GM23338 (cell line): Measurements from ENCODE around the gene IGFBPL1. TPM values are rescaled to one million over a fixed set of nuclear protein-coding genes. Genes with fewer than 3 reads are reported as not detected.

ENCODE experiments used
- ATAC-seq: fragments of 200-7000 bp; cut with Tn5 transposase; 3 replicates; pipeline ENCODE4 v1.9.1; 2020
- DNase-seq: peaks from one replicate; pipeline ENCODE4 v3.0.0-alpha.2; 2015; ENCODE audit warnings: low spot score
- H2AFZ ChIP-seq: fragments of 200-600 bp; sonication (generic); 2 replicates; pipeline ENCODE4 v1.8.0; 2016; ENCODE audit warnings: antibody characterized with exemption, mild to moderate bottlenecking, moderate library complexity
- H3F3A ChIP-seq: fragments of 200-600 bp; sonication (generic); replicated peaks from 2 replicates; pipeline ENCODE4 v1.8.0; 2017; ENCODE audit warnings: antibody characterized with exemption, mixed run types, low read depth
- H3K27ac ChIP-seq: fragments of 200-600 bp; sonication (generic); 2 replicates; pipeline ENCODE4 v1.6.1; 2016; ENCODE audit warnings: low read depth
- H3K27me3 ChIP-seq: fragments of 200-600 bp; sonication (generic); 2 replicates; pipeline ENCODE4 v1.8.0; 2016; ENCODE audit warnings: mild to moderate bottlenecking, mixed run types, moderate library complexity; ENCODE audit not compliant: insufficient read depth
- H3K36me3 ChIP-seq: fragments of 200-600 bp; sonication (generic); 2 replicates; pipeline ENCODE4 v1.8.0; 2016; ENCODE audit warnings: mild to moderate bottlenecking; ENCODE audit not compliant: insufficient read depth
- H3K4me1 ChIP-seq: fragments of 200-600 bp; sonication (generic); 2 replicates; pipeline ENCODE4 v1.8.0; 2016; ENCODE audit warnings: mild to moderate bottlenecking, moderate library complexity; ENCODE audit not compliant: insufficient read depth
- H3K4me2 ChIP-seq: fragments of 200-600 bp; sonication (generic); 2 replicates; pipeline ENCODE4 v1.7.1; 2017; ENCODE audit warnings: mixed run types
- H3K4me3 ChIP-seq: fragments of 200-600 bp; sonication (generic); 2 replicates; pipeline ENCODE4 v1.6.1; 2016; ENCODE audit warnings: mixed run types
- H3K79me2 ChIP-seq: fragments of 200-600 bp; sonication (generic); replicated peaks from 2 replicates; pipeline ENCODE4 v1.8.0; 2017; ENCODE audit warnings: mild to moderate bottlenecking; ENCODE audit not compliant: insufficient read depth
- H3K9me2 ChIP-seq: fragments of 200-600 bp; sonication (generic); 2 replicates; pipeline ENCODE4 v1.8.0; 2017; ENCODE audit not compliant: insufficient read depth
- H4K20me1 ChIP-seq: fragments of 200-600 bp; sonication (generic); replicated peaks from 2 replicates; pipeline ENCODE4 v1.8.0; 2017; ENCODE audit warnings: mild to moderate bottlenecking; ENCODE audit not compliant: insufficient read depth
- H3K27ac Mint-ChIP-seq: 2 replicates; pipeline ENCODE4 v1.8.0; 2020; ENCODE audit warnings: inconsistent platforms, mild to moderate bottlenecking, moderate library complexity, mixed read lengths
- H3K27me3 Mint-ChIP-seq: 3 replicates; pipeline ENCODE4 v1.8.0; 2022; ENCODE audit warnings: low read depth, mild to moderate bottlenecking, moderate library complexity, mixed read lengths, inconsistent platforms; ENCODE audit not compliant: insufficient read depth, poor library complexity
- H3K36me3 Mint-ChIP-seq: 3 replicates; pipeline ENCODE4 v1.8.0; 2021; ENCODE audit warnings: low read depth, mild to moderate bottlenecking, inconsistent platforms, moderate library complexity, mixed read lengths
- H3K4me1 Mint-ChIP-seq: 3 replicates; pipeline ENCODE4 v1.8.0; 2020; ENCODE audit warnings: mild to moderate bottlenecking, inconsistent platforms, mixed read lengths
- H3K4me3 Mint-ChIP-seq: 3 replicates; pipeline ENCODE4 v1.8.0; 2021; ENCODE audit warnings: moderate library complexity, mild to moderate bottlenecking, inconsistent platforms, mixed read lengths
- H3K9me3 Mint-ChIP-seq: 3 replicates; pipeline ENCODE4 v1.8.0; 2020; ENCODE audit warnings: moderate library complexity, mild to moderate bottlenecking, inconsistent platforms, mixed read lengths
- EZH2 ChIP-seq: fragments of 200-600 bp; sonication (generic); IDR thresholded peaks from one replicate; pipeline ENCODE4 v1.8.0; 2017; ENCODE audit warnings: antibody characterized with exemption, mild to moderate bottlenecking, low read depth; ENCODE audit not compliant: unreplicated experiment
- EZH2phosphoT487 ChIP-seq: fragments of 200-600 bp; sonication (generic); IDR thresholded peaks from one replicate; pipeline ENCODE4 v1.8.1; 2018; ENCODE audit warnings: antibody characterized with exemption; ENCODE audit not compliant: unreplicated experiment
- JUNB ChIP-seq: IDR thresholded peaks from one replicate; pipeline ENCODE4 v1.6.1; 2016; ENCODE audit warnings: antibody characterized with exemption; ENCODE audit not compliant: unreplicated experiment
- NANOG ChIP-seq: IDR thresholded peaks from 2 replicates; pipeline ENCODE4 v1.6.1; 2016; ENCODE audit warnings: antibody characterized with exemption, borderline replicate concordance
- STAT1 ChIP-seq: IDR thresholded peaks from one replicate; pipeline ENCODE4 v1.6.1; 2016; ENCODE audit warnings: antibody characterized with exemption; ENCODE audit not compliant: unreplicated experiment
- ZNF114 ChIP-seq: fragments of 250-450 bp; sonication (Bioruptor Pico); IDR thresholded peaks from 2 replicates; pipeline ENCODE4 v1.5.0; 2020; ENCODE audit warnings: mild to moderate bottlenecking, moderate library complexity
- ZNF331 ChIP-seq: fragments of 250-450 bp; sonication (Bioruptor Pico); IDR thresholded peaks from 2 replicates; pipeline ENCODE4 v1.5.0; 2020; ENCODE audit warnings: low read depth, mild to moderate bottlenecking, moderate library complexity
- polyA plus RNA-seq: library from polyadenylated mRNA; unstranded; fragments of >200 nt; fragmentation: Nextera tagmentation; extraction: Ambion mirVana; gene quantifications from 2 replicates; pipeline ENCODE4 v1.2.1, GENCODE V29; 2016
- total RNA-seq: library from RNA; depleted of rRNA; stranded (reverse); fragments of >200 nt; shearing (Covaris generic); gene quantifications from 2 replicates; pipeline ENCODE4 v1.2.3, GENCODE V29; 2014
- TF ChIP-seq, protein P1 (sequence below): fragments of 250-450 bp; sonication (Bioruptor Pico); IDR thresholded peaks from 2 replicates; pipeline ENCODE4 v1.5.0; 2020; ENCODE audit warnings: mild to moderate bottlenecking, moderate library complexity
- TF ChIP-seq, protein P2 (sequence below): IDR thresholded peaks from one replicate; pipeline ENCODE4 v1.6.1; 2018; ENCODE audit warnings: antibody characterized with exemption; ENCODE audit not compliant: unreplicated experiment
- TF ChIP-seq, protein P3 (sequence below), 2 experiments: fragments of 200-600 bp in 1 of 2; sonication (generic) in 1 of 2; conservative IDR thresholded peaks; 2 replicates each; pipeline versions ENCODE4 v1.5.1 to v1.6.1; 2016 to 2017; ENCODE audit warnings: antibody characterized with exemption in 2 of 2, low read depth in 2 of 2, mild to moderate bottlenecking in 2 of 2, moderate library complexity in 1 of 2

The IGFBPL1 gene
- total and polyA plus RNA-seq, 2 experiments from 2014 or later, result 9.4 to 75.6 TPM

DNA sequence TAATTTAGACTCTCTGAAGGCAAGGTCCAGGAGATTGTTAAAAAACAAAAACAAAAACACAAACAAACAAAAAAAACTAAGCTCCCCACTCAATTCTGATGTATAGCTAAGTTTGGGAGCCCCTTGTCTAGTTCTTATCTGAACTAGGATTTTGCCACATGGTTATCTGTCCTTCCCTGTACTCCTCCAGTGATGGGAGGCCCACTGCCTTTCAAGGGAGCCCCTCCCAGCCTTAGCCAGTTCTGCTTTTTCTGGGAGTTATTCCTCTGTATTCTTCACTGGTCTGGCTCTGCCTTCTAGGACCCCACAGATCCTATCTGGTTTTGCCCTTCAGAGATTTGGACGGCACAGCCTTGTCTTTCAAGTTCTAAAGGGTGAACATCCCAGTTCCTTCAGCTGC lies 33.8 kb downstream of the IGFBPL1 start:
- no peak overlapping the region for H3K4me3 Mint-ChIP-seq
- H3K4me1 ChIP-seq, result peaks cover 19% of the 10 kb centered on the region
- H3K4me2 ChIP-seq, result no peak overlapping the region
- no peak overlapping the region for H3K27ac ChIP-seq
- H3K9me2 ChIP-seq, result no peaks in the 10 kb centered on the region
- H3K36me3 Mint-ChIP-seq, result peaks cover 15% of the 10 kb centered on the region
- TF ChIP-seq EZH2, result no peak
- peaks cover 28% of the 10 kb centered on the region for H3K79me2 ChIP-seq
- H2AFZ ChIP-seq, result peak overlapping the region; percentile 32; the same call in 1 of the 2 replicates
- DNase-seq, result no peak
- peaks cover 19% of the 10 kb centered on the region for H3K4me1 Mint-ChIP-seq
- no peaks in the 10 kb centered on the region for H3F3A ChIP-seq
- peaks cover 5% of the 10 kb centered on the region for H3K9me3 Mint-ChIP-seq
- H3K27me3 ChIP-seq, result no peaks in the 10 kb centered on the region
- no peaks in the 10 kb centered on the region; the same call in 1 of the 2 replicates for H3K36me3 ChIP-seq
- H3K27me3 Mint-ChIP-seq, result peaks cover 17% of the 10 kb centered on the region
- peaks cover 12% of the 10 kb centered on the region for H4K20me1 ChIP-seq
- no peak overlapping the region for H3K27ac Mint-ChIP-seq
- ATAC-seq, result no peak
- H3K4me3 ChIP-seq, result no peak overlapping the region

DNA sequence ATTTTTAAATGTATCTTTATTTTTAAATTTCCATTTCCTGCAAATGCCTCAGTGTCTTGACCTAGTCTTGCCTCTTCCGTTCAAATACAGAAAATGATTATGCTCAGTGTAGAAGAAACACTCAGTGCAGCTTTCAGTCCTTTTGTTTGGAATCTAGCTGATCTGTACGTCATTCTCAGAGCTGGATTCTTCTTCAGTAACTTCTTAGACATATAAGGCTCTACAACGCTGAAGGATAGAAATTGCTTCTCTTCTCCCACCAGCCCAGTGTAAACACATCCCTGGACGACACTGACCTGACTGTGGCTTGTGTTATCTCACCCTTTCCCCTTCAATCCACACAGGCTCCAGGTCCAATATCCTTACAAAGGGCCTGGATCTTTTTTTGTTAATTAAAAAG lies 34.9 kb downstream of the IGFBPL1 start:
- peaks cover 17% of the 10 kb centered on the region for H3K4me1 ChIP-seq
- no peaks in the 10 kb centered on the region for H3F3A ChIP-seq
- Mint-ChIP-seq H3K9me3 (peaks cover 17% of the 10 kb centered on the region), H3K27ac (no peak overlapping the region), H3K4me1 (peaks cover 16% of the 10 kb centered on the region), H3K27me3 (peaks cover 26% of the 10 kb centered on the region), H3K4me3 (no peak overlapping the region), H3K36me3 (peaks cover 15% of the 10 kb centered on the region)
- no peaks in the 10 kb centered on the region for H3K9me2 ChIP-seq
- H4K20me1 ChIP-seq, result 0 out of 2 replicates have a peak, but pooled peaks cover 1% of the 10 kb centered on the region
- no peaks in the 10 kb centered on the region for H3K27me3 ChIP-seq
- DNase-seq, result no peak
- no peaks in the 10 kb centered on the region for H3K36me3 ChIP-seq
- H3K79me2 ChIP-seq, result peaks cover 16% of the 10 kb centered on the region
- no peak overlapping the region for H3K4me2 ChIP-seq
- no peak overlapping the region for H3K27ac ChIP-seq
- no peak overlapping the region for H3K4me3 ChIP-seq
- H2AFZ ChIP-seq, result no peak overlapping the region
- ATAC-seq, result no peak
- TF ChIP-seq, protein P1, sequence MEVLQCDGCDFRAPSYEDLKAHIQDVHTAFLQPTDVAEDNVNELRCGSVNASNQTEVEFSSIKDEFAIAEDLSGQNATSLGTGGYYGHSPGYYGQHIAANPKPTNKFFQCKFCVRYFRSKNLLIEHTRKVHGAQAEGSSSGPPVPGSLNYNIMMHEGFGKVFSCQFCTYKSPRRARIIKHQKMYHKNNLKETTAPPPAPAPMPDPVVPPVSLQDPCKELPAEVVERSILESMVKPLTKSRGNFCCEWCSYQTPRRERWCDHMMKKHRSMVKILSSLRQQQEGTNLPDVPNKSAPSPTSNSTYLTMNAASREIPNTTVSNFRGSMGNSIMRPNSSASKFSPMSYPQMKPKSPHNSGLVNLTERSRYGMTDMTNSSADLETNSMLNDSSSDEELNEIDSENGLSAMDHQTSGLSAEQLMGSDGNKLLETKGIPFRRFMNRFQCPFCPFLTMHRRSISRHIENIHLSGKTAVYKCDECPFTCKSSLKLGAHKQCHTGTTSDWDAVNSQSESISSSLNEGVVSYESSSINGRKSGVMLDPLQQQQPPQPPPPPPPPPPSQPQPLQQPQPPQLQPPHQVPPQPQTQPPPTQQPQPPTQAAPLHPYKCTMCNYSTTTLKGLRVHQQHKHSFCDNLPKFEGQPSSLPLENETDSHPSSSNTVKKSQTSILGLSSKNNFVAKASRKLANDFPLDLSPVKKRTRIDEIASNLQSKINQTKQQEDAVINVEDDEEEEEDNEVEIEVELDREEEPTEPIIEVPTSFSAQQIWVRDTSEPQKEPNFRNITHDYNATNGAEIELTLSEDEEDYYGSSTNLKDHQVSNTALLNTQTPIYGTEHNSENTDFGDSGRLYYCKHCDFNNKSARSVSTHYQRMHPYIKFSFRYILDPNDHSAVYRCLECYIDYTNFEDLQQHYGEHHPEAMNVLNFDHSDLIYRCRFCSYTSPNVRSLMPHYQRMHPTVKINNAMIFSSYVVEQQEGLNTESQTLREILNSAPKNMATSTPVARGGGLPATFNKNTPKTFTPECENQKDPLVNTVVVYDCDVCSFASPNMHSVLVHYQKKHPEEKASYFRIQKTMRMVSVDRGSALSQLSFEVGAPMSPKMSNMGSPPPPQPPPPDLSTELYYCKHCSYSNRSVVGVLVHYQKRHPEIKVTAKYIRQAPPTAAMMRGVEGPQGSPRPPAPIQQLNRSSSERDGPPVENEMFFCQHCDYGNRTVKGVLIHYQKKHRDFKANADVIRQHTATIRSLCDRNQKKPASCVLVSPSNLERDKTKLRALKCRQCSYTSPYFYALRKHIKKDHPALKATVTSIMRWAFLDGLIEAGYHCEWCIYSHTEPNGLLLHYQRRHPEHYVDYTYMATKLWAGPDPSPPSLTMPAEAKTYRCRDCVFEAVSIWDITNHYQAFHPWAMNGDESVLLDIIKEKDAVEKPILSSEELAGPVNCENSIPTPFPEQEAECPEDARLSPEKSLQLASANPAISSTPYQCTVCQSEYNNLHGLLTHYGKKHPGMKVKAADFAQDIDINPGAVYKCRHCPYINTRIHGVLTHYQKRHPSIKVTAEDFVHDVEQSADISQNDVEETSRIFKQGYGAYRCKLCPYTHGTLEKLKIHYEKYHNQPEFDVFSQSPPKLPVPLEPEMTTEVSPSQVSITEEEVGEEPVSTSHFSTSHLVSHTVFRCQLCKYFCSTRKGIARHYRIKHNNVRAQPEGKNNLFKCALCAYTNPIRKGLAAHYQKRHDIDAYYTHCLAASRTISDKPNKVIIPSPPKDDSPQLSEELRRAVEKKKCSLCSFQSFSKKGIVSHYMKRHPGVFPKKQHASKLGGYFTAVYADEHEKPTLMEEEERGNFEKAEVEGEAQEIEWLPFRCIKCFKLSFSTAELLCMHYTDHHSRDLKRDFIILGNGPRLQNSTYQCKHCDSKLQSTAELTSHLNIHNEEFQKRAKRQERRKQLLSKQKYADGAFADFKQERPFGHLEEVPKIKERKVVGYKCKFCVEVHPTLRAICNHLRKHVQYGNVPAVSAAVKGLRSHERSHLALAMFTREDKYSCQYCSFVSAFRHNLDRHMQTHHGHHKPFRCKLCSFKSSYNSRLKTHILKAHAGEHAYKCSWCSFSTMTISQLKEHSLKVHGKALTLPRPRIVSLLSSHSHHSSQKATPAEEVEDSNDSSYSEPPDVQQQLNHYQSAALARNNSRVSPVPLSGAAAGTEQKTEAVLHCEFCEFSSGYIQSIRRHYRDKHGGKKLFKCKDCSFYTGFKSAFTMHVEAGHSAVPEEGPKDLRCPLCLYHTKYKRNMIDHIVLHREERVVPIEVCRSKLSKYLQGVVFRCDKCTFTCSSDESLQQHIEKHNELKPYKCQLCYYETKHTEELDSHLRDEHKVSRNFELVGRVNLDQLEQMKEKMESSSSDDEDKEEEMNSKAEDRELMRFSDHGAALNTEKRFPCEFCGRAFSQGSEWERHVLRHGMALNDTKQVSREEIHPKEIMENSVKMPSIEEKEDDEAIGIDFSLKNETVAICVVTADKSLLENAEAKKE (CRISPR knock-in tag), result no peak
- TF ChIP-seq, protein P2, sequence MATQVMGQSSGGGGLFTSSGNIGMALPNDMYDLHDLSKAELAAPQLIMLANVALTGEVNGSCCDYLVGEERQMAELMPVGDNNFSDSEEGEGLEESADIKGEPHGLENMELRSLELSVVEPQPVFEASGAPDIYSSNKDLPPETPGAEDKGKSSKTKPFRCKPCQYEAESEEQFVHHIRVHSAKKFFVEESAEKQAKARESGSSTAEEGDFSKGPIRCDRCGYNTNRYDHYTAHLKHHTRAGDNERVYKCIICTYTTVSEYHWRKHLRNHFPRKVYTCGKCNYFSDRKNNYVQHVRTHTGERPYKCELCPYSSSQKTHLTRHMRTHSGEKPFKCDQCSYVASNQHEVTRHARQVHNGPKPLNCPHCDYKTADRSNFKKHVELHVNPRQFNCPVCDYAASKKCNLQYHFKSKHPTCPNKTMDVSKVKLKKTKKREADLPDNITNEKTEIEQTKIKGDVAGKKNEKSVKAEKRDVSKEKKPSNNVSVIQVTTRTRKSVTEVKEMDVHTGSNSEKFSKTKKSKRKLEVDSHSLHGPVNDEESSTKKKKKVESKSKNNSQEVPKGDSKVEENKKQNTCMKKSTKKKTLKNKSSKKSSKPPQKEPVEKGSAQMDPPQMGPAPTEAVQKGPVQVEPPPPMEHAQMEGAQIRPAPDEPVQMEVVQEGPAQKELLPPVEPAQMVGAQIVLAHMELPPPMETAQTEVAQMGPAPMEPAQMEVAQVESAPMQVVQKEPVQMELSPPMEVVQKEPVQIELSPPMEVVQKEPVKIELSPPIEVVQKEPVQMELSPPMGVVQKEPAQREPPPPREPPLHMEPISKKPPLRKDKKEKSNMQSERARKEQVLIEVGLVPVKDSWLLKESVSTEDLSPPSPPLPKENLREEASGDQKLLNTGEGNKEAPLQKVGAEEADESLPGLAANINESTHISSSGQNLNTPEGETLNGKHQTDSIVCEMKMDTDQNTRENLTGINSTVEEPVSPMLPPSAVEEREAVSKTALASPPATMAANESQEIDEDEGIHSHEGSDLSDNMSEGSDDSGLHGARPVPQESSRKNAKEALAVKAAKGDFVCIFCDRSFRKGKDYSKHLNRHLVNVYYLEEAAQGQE, result no peak
- TF ChIP-seq JUNB (no peak), STAT1 (no peak), EZH2 (no peak), EZH2phosphoT487 (no peak), ZNF331 (CRISPR knock-in tag) (no peak), NANOG (no peak), ZNF114 (no peak)
- TF ChIP-seq, protein P3, sequence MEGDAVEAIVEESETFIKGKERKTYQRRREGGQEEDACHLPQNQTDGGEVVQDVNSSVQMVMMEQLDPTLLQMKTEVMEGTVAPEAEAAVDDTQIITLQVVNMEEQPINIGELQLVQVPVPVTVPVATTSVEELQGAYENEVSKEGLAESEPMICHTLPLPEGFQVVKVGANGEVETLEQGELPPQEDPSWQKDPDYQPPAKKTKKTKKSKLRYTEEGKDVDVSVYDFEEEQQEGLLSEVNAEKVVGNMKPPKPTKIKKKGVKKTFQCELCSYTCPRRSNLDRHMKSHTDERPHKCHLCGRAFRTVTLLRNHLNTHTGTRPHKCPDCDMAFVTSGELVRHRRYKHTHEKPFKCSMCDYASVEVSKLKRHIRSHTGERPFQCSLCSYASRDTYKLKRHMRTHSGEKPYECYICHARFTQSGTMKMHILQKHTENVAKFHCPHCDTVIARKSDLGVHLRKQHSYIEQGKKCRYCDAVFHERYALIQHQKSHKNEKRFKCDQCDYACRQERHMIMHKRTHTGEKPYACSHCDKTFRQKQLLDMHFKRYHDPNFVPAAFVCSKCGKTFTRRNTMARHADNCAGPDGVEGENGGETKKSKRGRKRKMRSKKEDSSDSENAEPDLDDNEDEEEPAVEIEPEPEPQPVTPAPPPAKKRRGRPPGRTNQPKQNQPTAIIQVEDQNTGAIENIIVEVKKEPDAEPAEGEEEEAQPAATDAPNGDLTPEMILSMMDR (conservative IDR thresholded peaks at IDR 0.05; ENCODE audit: low read depth in 2 of 2), result no peak
